GM21825 (cell line): ENCODE results near the gene CEP85L.

ENCODE experiments used
- ATAC-seq: cut with Tn5 transposase; IDR thresholded peaks from one replicate; pipeline ENCODE4 v1.9.1; 2021; ENCODE audit warnings: mild to moderate bottlenecking, moderate library complexity; ENCODE audit not compliant: unreplicated experiment

The CEP85L gene

GRCh38 chr6:118580585-118581419, 70.6 kb downstream of the CEP85L start:
- no peak for ATAC-seq

- no peak for ATAC-seq
Measured at GRCh38 chr6:118579786-118580185, 71.6 kb downstream of the CEP85L start.

GRCh38 chr6:118578617-118579016, 72.8 kb downstream of the CEP85L start:
- no peak for ATAC-seq

- no peak for ATAC-seq
Measured at GRCh38 chr6:118577972-118578371, 73.4 kb downstream of the CEP85L start.

GRCh38 chr6:118574051-118574865, 77.1 kb downstream of the CEP85L start:
- no peak for ATAC-seq

- no peak for ATAC-seq
Measured at GRCh38 chr6:118571121-118571520, 80.3 kb downstream of the CEP85L start.

- no peak for ATAC-seq
Measured at GRCh38 chr6:118569498-118569897, 81.9 kb downstream of the CEP85L start.

- ATAC-seq: no peak
Measured at GRCh38 chr6:118567974-118568373, 83.4 kb downstream of the CEP85L start.

GRCh38 chr6:118565311-118565960, 86.0 kb downstream of the CEP85L start:
- ATAC-seq: peak; percentile 98

GRCh38 chr6:118562959-118563358, 88.4 kb downstream of the CEP85L start:
- ATAC-seq: no peak

- ATAC-seq: no peak
Measured at GRCh38 chr6:118562248-118562647, 89.1 kb downstream of the CEP85L start.

GRCh38 chr6:118559659-118560058, 91.7 kb downstream of the CEP85L start:
- ATAC-seq: peak; percentile 54

GRCh38 chr6:118558464-118559217, 92.8 kb downstream of the CEP85L start:
- peak; percentile 76 for ATAC-seq

GRCh38 chr6:118554698-118555097, 96.7 kb downstream of the CEP85L start:
- ATAC-seq: no peak

- ATAC-seq: no peak
Measured at GRCh38 chr6:118553132-118553531, 98.3 kb downstream of the CEP85L start.

GRCh38 chr6:118551063-118552053, 100.0 kb downstream of the CEP85L start:
- peak; percentile 72 for ATAC-seq

- no peak for ATAC-seq
Measured at GRCh38 chr6:118548613-118549012, 102.8 kb downstream of the CEP85L start.

GRCh38 chr6:118548136-118548535, 103.3 kb downstream of the CEP85L start, which contains the start of gene PLN:
Gene PLN (plus strand): TSS chr6:118548296. CDS start chr6:118558922, 10,626 bp downstream.
- no peak for ATAC-seq

- ATAC-seq: no peak
Measured at GRCh38 chr6:118546880-118547218, 104.5 kb downstream of the CEP85L start.
